A673 (cell line): ENCODE results near the gene APEH.

ENCODE experiments used
- CTCF ChIP-seq: fragments of 300-800, 200-600 bp; sonication (generic); conservative IDR thresholded peaks from 2 replicates; pipeline ENCODE4 v1.5.1; 2017; ENCODE audit warnings: low read depth, mild to moderate bottlenecking, antibody characterized with exemption, low read length, moderate library complexity, mixed read lengths
- EZH2 ChIP-seq: fragments of 200-600 bp; sonication (generic); IDR thresholded peaks from 2 replicates; pipeline ENCODE4 v1.6.1; 2017; ENCODE audit warnings: borderline replicate concordance, low read depth, mild to moderate bottlenecking, mixed read lengths, antibody characterized with exemption, low read length; ENCODE audit not compliant: poor library complexity, severe bottlenecking

DNA sequence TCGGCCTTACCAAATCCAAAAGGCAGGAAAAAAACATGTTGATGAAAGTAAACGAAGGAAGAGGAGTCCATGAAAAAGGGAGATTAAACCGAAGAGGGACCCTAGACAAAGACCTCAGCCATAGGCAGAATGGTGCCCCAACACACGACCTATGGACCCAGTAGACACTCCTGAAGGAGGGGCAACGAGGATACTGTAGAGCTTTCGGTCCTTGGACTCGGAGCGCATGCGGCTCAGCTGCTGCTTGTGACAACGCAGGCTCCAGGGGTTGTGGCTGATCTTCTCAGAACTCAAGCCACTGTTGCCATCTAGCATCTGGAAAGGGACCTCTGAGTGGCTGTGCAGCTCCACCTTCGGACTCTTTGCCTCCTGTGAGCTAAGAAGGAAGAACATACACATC lies 58.4 kb downstream of the APEH start:
- TF ChIP-seq CTCF (no peak), EZH2 (no peak)
